Bronchial epithelial cell (primary cell): Measurements from ENCODE around the gene TNFSF11. TPM values are rescaled to one million over a fixed set of nuclear protein-coding genes. Genes with fewer than 3 reads are reported as not detected.

Source experiments
- DNase-seq: peaks from one replicate; pipeline ENCODE4 v3.0.0-alpha.2; 2010; ENCODE audit warnings: low read depth
- FAIRE-seq: peaks from 2 replicates; lab custom pipeline; 2011; peaks lifted over from hg19 to GRCh38; lab: Jason Lieb, UNC
- H3K27me3 ChIP-seq: 2 replicates; pipeline ENCODE4 v1.5.1; 2011; ENCODE audit warnings: low read length; ENCODE audit not compliant: control insufficient read depth, insufficient read depth
- H3K36me3 ChIP-seq: 2 replicates; pipeline ENCODE4 v1.5.1; 2011; ENCODE audit warnings: low read length; ENCODE audit not compliant: control insufficient read depth, insufficient read depth
- H3K4me3 ChIP-seq: 2 replicates; pipeline ENCODE4 v1.5.1; 2011; ENCODE audit warnings: mild to moderate bottlenecking, low read depth, low read length, control low read depth
- total RNA-seq: library from RNA; depleted of rRNA; stranded (reverse); fragments of >200 nt; gene quantifications from 2 replicates; pipeline ENCODE4 v1.2.1, GENCODE V29; 2014
- TF ChIP-seq, protein P1 (sequence below): IDR thresholded peaks from 2 replicates; pipeline ENCODE4 v1.5.1; 2011; ENCODE audit warnings: mild to moderate bottlenecking, moderate library complexity, low read length, control low read depth, inconsistent platforms; ENCODE audit not compliant: insufficient read depth, severe bottlenecking

Gene TNFSF11
- total RNA-seq, 1 donor from 2014 or later = under 0.01 TPM

DNA sequence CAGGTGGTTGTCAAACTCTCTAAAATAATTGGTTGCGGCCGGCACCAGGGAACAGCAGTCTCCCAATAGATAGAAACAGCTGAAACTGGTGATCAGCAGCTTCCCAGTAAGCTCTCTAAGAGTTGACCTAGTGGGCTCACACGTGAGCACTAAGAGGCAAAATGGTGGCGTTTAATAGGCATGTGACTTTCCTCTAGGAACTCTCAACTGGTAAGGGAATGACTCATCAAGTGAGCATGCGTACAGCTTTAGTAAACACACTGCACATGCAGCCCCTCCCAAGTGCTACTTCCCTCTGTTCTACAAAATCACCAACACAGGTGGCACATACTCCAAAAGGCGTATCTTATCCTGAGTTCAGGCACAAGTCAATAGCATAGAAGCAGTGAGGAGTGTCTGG is 41.7 kb downstream of the TNFSF11 start:
- H3K4me3 ChIP-seq = no peak overlapping the region
- H3K27me3 ChIP-seq = peaks cover 2% of the 10 kb centered on the region
- DNase-seq (peak; percentile 45), FAIRE-seq (peak; percentile 82)
- TF ChIP-seq, protein P1, sequence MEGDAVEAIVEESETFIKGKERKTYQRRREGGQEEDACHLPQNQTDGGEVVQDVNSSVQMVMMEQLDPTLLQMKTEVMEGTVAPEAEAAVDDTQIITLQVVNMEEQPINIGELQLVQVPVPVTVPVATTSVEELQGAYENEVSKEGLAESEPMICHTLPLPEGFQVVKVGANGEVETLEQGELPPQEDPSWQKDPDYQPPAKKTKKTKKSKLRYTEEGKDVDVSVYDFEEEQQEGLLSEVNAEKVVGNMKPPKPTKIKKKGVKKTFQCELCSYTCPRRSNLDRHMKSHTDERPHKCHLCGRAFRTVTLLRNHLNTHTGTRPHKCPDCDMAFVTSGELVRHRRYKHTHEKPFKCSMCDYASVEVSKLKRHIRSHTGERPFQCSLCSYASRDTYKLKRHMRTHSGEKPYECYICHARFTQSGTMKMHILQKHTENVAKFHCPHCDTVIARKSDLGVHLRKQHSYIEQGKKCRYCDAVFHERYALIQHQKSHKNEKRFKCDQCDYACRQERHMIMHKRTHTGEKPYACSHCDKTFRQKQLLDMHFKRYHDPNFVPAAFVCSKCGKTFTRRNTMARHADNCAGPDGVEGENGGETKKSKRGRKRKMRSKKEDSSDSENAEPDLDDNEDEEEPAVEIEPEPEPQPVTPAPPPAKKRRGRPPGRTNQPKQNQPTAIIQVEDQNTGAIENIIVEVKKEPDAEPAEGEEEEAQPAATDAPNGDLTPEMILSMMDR = no peak
- H3K36me3 ChIP-seq = no peaks in the 10 kb centered on the region

DNA sequence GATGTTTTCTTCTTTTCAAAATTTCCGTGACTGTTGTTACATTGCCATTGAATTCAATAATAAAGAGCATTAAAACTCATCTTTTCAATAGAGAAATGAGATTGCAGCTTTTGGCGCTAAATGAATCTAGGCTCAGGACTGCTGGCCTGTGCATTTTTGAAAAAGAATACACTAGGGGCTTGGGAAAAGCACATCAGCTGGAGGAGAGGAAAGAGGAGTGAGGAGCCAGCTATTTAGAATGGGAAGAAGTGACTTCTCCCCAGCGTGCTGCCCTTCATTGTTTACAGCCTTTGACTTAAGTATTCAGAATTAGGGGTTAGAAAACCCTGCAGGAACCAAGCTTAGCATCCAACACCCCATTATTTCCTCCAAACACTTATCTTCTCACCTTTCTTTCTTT is 43.3 kb downstream of the TNFSF11 start:
- no peak for FAIRE-seq

DNA sequence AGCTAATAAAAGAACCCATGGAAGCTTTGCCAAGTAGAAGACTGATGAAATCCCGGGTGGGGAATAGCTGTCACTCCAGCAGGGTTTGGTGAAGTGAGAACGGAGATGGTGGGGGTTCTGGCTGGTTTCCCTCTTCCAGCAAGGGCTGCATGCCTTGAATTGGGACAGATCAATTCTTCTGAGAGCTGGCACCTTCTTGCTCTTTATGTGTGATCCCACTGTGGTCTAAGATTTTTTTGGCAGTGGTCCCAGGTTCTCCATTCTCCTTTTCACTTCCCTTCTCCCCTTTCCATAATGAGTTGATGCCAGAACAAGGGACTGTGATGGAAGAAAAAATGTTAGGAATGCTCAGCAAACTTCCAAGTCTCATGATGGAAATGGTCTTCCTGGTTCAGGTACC is 50.0 kb downstream of the TNFSF11 start:
- H3K4me3 ChIP-seq = no peak overlapping the region
- TF ChIP-seq, protein P1 = no peak
- no peak for DNase-seq
- H3K27me3 ChIP-seq = no peaks in the 10 kb centered on the region
- no peak for FAIRE-seq
- no peaks in the 10 kb centered on the region for H3K36me3 ChIP-seq

More for the DNA sequence above, 43.3 kb downstream of the TNFSF11 start:
- TF ChIP-seq, protein P1 = no peak
- Histone ChIP-seq H3K36me3 (no peaks in the 10 kb centered on the region), H3K27me3 (peaks cover 2% of the 10 kb centered on the region), H3K4me3 (no peak overlapping the region)
- DNase-seq = no peak

DNA sequence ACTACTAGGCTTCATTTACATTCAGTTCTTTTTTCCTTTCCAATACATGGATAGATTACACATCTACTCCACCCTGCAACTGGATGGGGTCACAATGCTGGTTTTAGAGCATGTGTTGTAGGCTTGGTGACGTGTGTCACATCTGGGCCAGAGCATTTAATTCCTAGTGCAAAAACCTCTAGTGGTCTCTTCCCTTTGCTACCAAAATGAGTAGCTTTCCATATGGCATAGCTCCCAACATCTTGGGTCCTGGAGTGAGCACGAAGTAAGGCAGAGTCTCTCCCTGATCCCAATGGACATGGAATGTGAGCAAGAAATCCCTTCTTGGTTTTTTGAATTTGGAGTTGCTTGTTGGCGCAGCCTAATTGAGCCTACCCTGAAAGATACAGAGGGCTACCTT is 51.7 kb downstream of the TNFSF11 start:
- Histone ChIP-seq H3K36me3 (no peaks in the 10 kb centered on the region), H3K27me3 (no peaks in the 10 kb centered on the region), H3K4me3 (no peak overlapping the region)
- DNase-seq (no peak), FAIRE-seq (no peak)
- TF ChIP-seq, protein P1 = no peak

DNA sequence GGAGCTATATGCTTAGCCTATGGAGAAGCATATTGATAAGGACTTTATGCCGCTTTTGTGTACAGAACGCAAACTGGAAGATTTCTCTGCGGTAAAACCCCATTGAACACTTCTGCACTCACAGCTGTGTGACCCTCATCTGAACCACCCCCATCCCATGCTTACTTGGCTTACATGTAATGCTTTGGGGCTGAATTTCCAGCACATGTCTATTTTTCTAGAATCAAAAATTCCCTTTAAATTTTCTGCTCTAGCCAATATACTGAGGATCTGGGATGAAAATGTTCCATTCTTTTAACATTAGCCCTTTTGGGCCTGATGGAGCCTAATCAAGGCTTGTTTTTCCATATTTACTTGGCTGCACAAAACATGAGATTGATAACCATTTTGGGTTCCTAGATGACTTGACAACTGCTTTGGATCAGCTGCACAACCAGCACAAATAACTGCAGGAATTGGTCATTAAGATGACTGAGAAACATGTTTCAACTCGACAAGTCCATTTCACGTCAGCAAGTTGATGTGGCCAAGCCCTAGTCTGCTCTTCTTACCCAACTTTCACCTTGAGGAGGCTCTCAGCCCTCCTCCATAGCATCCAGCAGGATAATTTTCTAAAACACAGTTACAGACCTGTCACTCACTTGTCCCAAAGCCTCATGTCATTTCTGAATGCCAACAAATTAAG is 52.4 kb downstream of the TNFSF11 start:
- TF ChIP-seq, protein P1 = no peak
- H3K27me3 ChIP-seq = no peaks in the 10 kb centered on the region
- FAIRE-seq (peak; percentile 7), DNase-seq (peak; percentile 89)
- H3K36me3 ChIP-seq = no peaks in the 10 kb centered on the region
- no peak overlapping the region for H3K4me3 ChIP-seq

DNA sequence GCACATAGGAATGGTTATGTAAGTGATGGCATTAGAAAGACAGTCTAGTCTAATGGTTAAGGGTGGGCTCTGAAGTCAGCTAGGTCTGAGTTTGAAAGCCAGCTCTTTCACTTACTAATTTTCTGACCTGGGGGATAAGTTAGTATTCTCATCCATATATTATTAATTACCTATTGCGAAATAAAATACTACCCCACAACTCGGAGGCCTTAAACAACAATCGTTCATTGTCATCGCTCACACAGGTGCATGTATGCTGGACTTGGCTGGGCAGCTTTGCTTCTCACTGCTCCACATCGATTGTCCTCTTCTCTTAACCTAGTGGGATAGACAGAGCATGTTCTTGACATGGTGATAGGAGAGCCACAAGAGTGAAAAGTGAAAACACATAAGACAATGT is 54.7 kb downstream of the TNFSF11 start:
- DNase-seq = no peak
- no peaks in the 10 kb centered on the region for H3K27me3 ChIP-seq
- TF ChIP-seq, protein P1 = no peak
- FAIRE-seq = no peak
- no peak overlapping the region for H3K4me3 ChIP-seq
- H3K36me3 ChIP-seq = no peaks in the 10 kb centered on the region
